SIG-M5 (cell line): ENCODE results near the gene ANO3.
"Not testable (repeated sequence)": the region's sequence is repeated elsewhere in the genome, so short reads cannot be mapped to it uniquely, and the experiment has no call there.

Experiments
- DNase-seq: peaks from one replicate; lab custom pipeline; 2025; lab: John Stamatoyannopoulos, UW

The ANO3 gene

DNA sequence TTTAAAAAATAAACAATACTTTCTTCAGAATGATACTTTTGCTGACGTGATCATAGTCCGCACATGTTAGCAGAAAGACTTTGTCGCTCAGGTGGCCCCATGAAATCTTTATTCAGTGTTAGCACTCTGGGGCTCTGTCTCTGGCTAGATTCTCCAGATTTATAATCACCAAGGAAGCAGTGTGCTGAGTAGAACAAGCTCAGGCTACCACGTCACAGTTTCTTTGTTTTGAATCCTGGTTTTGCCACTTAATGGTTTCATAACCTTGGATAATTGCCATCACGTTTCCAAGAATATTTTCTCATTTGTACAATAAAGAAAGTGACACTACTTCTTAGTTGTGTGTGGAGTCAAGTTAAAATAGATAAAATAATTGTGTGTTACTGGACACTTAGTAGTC is 244.0 kb downstream of the ANO3 start:
- no peak for DNase-seq

DNA sequence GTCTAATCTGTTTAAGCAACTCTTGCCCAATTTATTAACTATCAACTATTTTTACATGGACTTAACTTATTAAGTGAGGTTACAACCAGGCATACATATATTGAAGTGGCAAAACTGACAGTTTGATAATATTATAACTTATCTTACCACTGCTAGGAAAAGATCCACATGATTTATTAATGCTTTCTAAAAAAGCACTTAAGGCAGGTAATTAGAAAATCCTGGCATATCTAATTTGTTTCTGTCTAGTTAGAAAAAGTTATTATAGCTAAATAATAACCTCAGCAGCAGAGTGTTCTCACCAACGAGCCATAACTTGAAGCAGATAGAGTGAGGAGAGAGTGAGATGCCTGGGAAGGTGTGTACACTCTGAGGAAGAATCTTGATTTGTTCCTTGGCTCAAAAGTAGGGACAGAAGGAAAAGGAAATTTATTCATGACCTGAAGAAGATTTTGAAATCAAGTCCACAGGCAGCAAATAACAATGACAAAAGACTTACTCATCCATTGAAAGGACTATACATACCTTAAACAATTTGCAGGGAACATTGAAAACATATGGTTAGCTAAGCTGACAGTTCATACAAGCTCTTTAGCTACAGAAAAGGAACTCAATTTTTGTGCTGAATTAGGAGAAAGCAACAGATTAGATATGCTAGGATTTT is 247.2 kb downstream of the ANO3 start:
- no peak for DNase-seq

DNA sequence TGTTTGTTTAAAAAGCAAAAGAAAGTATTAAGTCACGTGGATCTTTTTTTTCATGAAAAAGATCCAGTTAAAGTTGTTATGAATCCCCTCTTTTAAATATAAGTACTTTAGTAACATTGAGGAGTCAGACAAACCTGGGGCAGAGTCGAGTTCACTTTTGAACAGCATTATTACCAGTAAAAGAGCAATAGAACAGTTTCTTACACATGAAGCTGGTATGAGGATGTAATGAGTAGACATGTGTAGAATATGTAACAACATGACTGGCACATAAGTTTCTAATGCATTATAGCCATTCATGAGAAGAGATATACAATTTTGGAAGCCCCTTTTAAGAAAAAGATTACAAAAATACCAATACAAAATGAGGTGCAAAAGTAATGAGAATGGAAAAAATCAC is 247.8 kb downstream of the ANO3 start:
- no peak for DNase-seq

GRCh38 chr11:26580929-26581328 is 249.0 kb downstream of the ANO3 start:
- DNase-seq = no peak

- DNase-seq = no peak
Measured at GRCh38 chr11:26583550-26583949, 251.6 kb downstream of the ANO3 start.

GRCh38 chr11:26584818-26585217 is 252.9 kb downstream of the ANO3 start:
- no peak for DNase-seq

DNA sequence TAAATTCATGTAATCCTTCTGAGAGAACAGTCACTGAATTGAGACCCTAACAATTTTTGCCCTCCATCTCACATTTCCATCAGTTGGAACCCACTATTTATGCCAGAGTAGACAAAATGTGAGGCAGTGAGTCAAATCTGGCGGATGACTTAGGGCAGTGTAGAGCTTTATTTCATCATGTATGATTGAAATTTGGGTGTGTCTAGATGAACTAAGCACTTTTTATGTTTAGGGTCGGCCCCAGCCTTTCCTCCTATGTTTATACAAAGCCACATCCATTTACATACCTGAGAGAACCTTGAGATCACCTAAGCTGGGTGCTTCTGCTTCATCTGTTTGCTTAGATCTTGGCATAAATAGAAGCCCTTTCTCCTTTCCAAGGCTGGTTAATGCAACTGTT is 255.1 kb downstream of the ANO3 start:
- DNase-seq = no peak

- DNase-seq = no peak
Measured at GRCh38 chr11:26593691-26594090, 261.8 kb downstream of the ANO3 start.

DNA sequence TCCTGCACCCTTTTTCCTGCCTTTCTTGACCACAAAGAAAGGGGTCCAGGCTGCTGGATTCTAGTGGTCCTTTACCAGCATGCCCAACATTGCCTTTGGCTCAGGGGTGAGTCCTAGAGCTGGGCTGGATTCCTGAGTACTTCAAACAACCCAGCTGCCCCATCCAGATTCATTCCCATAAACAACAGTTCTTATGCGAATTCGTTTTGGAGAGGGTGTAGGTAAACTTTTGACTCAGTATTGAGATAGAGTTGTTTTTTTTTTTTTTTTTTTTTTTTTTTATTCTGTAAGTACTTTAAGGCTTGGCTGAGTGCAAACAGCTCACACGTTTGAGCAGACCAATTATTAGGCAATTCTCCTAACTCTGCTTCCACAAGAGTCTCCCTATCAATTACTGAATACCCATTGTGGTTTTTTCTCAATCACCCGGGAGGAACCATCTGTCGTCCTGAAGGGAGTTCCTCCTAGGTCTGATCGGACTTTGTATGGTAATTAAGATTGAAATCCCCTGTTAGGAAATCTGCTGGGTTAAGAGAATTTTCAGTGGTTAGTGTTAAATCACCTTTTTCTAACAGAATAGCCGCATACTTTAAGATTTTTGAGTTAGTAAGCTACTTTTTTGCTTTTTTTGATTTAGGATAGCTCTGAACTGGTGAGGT is 263.4 kb downstream of the ANO3 start:
- not testable (repeated sequence) for DNase-seq

- not testable (repeated sequence) for DNase-seq
Measured at GRCh38 chr11:26597049-26597689, 265.2 kb downstream of the ANO3 start.

- no peak for DNase-seq
Measured at GRCh38 chr11:26597899-26598298, 266.0 kb downstream of the ANO3 start.

GRCh38 chr11:26599425-26599824 is 267.5 kb downstream of the ANO3 start:
- no peak for DNase-seq

DNA sequence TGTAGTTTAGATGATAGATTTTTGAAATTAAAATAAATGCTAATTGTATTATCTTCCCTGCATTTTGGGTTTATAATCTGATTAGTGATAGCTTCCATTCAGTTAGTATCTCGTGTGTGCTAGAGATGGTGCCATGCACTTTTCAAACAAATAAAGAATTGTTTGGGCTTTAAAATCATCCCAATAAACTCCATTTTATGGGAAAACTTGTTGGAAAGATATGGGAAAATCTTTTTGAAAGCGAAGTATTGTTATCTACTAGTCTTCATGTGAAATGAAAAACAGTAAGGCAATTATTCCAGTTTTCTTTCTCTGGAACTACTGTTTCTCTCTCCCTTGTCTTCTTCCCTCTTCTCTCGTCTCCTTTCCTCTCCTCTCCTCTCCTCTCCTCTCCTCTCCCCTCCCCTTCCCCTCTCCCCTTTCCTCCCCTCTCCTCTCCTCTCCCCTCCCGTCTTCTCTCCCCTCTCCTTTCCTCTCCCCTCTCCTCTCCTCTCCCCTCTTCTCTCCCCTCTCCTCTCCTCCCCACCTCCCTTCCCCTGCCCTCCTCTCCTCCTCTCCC is 268.0 kb downstream of the ANO3 start:
- no peak for DNase-seq

DNA sequence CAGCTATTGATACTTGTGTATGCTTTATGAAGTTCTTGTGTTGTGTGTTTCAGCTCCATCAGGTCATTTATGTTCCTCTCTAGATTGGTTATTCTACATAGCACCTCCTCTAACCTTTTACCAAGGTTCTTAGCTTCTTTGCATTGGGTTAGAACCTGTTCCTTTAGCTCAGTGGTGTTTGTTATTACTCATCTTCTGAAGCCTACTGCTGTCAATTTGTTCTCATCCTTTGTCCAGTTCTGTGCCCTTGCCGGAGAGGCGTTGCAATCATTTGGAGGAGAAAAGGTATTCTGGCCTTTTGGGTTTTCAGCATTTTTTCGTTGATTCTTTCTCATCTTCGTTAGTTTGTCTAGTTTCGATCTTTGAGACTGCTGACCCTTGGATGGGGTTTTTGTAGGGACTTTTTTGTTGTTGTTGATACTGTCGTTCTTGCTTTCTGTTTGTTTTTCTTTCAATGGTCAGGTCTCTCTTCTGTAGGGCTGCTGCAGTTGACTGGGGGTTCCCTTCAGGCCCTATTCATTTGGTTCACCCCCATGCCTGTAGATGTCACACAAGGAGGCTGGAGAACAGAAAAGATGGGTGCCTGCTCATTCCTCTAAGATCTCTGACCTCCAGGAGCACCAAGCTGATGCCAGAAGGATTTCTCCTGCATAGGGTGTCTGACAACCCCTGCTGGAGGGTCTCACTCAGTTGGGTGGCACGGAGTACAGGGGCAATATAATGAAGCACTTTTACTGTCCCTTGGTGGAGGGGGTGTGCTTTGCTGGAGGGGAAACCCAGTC is 276.0 kb downstream of the ANO3 start:
- no peak for DNase-seq

DNA sequence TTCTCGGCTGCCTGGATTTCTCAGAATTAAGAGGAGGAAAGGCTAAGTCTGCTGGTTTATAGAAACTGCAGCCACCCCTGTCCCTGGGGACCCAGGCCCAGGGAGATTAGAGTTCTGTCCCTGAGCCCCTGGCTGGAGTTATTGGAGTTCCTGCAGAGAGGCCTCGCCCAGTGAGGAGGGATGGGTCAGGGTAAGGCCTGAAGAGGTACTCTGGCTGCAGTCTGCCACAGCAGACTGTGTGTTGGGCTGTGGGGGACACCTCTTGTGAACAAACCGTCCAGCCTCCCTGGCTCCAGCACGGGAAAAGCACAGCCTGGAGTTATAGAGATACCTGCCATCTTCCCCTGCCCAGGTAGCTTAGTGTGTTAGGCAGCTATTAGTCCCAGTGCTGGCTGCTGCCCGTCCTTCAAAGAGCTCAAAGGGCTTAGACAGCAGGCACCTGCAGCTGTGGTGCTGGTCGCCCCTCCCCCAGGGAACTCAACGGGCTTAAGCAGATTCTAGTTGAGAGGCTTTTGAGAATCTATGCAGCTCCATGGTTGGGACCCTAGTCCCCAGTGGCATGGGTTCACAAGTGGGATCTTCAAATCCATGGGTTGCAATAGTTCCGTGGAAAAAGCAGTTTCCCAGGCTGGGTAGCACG is 276.7 kb downstream of the ANO3 start:
- no peak for DNase-seq

GRCh38 chr11:26613759-26614158 is 281.8 kb downstream of the ANO3 start:
- no peak for DNase-seq

GRCh38 chr11:26618441-26618840 is 286.5 kb downstream of the ANO3 start:
- DNase-seq = no peak

DNA sequence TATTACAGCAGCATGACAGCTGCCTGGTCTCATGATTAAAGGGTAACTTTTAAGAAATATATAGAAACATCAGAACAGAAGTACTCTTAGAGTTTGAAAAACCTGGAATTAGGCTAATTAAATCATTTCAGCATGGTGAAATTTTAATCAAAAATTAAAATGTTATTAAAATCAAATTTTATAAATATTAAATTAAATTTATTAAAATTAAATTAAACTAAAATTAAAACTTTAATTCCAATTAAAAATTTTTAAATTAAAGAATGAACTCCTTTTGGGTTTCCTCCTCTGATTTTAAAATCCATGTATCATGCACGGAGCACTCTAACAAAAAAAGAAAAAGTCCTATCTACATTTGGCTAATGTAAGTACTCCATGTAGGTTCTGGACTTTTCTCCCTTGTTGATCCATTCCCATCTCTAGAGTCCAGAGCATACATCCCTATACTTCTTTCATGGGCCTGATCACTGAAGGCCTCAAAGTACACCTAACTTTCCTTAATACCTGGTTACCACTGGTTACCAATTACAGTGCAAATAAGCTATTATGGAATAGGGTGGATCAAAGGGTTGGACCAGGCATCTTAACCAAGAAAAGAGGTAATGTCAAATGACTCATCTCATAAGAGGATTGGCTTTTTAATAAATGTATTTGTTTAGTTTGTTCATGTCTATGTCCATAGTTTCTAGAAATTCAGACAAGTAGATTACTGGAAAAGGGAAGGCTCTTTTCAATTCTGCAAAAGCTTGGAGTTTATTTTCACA is 288.5 kb downstream of the ANO3 start:
- no peak for DNase-seq

DNA sequence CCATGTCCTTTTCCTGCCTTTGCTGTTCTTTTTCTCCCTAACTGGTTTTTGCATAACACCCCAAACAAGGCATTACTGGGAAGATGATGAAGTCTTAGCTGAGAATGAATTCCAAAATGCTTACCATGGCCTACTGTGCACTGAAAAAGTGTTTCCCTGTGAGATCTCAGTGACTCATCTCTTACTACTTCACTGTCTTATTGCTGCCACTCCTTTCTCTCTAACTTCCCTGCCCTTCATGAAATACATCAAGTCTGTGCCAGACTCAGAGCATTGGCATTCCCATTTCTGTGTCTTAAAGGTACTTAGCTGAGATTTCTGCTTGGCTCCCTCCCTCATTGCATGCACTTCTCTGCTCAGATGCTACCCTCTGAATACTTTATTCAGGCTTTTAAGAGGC is 289.2 kb downstream of the ANO3 start:
- DNase-seq = no peak

- DNase-seq = no peak
Measured at GRCh38 chr11:26622181-26622580, 290.3 kb downstream of the ANO3 start.

GRCh38 chr11:26623076-26623659 is 291.2 kb downstream of the ANO3 start:
- no peak for DNase-seq
